ENCODE results near the gene ADCY2.

ADCY2 gene

DNA sequence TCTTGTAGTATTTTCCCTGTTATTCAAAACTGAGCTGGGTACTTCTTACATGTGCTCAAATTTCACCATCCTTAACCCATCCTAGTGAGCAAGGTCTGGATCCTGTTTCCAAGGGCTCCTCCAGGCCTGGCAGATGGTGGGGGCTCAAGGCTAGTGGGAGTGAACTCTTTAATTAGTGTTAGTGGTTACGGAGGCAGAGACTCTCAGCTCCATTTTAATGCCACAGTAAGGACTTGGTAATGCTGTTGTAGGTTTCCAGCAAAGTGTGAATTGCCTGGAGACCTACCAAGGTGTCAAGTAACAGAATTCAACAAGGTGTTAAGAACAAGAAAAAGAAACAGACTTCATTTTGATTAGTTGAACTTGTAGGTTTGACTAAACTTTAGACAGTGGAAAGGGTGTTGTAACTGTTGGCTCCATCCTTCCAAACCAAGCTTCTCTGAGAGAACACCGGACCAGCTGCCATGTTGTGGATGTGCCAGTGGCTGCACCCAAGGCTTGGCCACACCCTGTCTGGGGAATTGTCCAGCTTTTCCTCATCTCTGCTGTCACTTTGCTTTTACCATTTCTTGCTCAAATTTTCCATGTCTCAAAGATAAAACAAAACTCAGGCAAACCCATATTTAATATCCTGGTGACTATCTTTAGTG is 98.7 kb downstream of the ADCY2 start (continued):
- TF ChIP-seq ZNF433 (tag by site-specific recombination; IDR thresholded peaks at IDR 0.05; ENCODE audit: low read depth) (no peak), ZNF623 (tag by site-specific recombination; IDR thresholded peaks at IDR 0.05) (no peak), ZNF48 (tag by site-specific recombination; IDR thresholded peaks at IDR 0.05) (no peak), ZNF654 (tag by site-specific recombination; IDR thresholded peaks at IDR 0.05; ENCODE audit: low read depth) (no peak)

- CTCF ChIA-PET = no interaction called here
- H3K4me3 ChIP-seq (ENCODE audit: low read depth, low read length) = no peak overlapping the region
- no peak for TF ChIP-seq OVOL3 (tag by site-specific recombination; IDR thresholded peaks at IDR 0.05)
- TF ChIP-seq PRDM4 (tag by site-specific recombination; IDR thresholded peaks at IDR 0.05) = no peak
- TF ChIP-seq KLF9 (tag by site-specific recombination; IDR thresholded peaks at IDR 0.05; ENCODE audit: low read depth) = no peak
- TF ChIP-seq ZBTB21 (tag by site-specific recombination; IDR thresholded peaks at IDR 0.05) = no peak
- TF ChIP-seq ZNF391 (tag by site-specific recombination; IDR thresholded peaks at IDR 0.05; ENCODE audit: borderline replicate concordance, low read depth) = no peak
- no peak for TF ChIP-seq ZSCAN30 (tag by site-specific recombination; IDR thresholded peaks at IDR 0.05)
- no peak for TF ChIP-seq SETDB1 (IDR thresholded peaks at IDR 0.05; ENCODE audit: insufficient read length, low read length)
- no peak for TF ChIP-seq ZBTB7A (tag by site-specific recombination; IDR thresholded peaks at IDR 0.05; ENCODE audit: low read depth)
- no peak for TF ChIP-seq ZNF341 (tag by site-specific recombination; IDR thresholded peaks at IDR 0.05; ENCODE audit: low read depth)
- no peak for TF ChIP-seq ZBTB17 (tag by site-specific recombination; IDR thresholded peaks at IDR 0.05)
- no peak for TF ChIP-seq FEZF1 (tag by site-specific recombination; IDR thresholded peaks at IDR 0.05)
- TF ChIP-seq, protein P1, sequence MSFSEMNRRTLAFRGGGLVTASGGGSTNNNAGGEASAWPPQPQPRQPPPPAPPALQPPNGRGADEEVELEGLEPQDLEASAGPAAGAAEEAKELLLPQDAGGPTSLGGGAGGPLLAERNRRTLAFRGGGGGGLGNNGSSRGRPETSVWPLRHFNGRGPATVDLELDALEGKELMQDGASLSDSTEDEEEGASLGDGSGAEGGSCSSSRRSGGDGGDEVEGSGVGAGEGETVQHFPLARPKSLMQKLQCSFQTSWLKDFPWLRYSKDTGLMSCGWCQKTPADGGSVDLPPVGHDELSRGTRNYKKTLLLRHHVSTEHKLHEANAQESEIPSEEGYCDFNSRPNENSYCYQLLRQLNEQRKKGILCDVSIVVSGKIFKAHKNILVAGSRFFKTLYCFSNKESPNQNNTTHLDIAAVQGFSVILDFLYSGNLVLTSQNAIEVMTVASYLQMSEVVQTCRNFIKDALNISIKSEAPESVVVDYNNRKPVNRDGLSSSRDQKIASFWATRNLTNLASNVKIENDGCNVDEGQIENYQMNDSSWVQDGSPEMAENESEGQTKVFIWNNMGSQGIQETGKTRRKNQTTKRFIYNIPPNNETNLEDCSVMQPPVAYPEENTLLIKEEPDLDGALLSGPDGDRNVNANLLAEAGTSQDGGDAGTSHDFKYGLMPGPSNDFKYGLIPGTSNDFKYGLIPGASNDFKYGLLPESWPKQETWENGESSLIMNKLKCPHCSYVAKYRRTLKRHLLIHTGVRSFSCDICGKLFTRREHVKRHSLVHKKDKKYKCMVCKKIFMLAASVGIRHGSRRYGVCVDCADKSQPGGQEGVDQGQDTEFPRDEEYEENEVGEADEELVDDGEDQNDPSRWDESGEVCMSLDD (tag by site-specific recombination; IDR thresholded peaks at IDR 0.05) = no peak
- TF ChIP-seq ZNF560 (tag by site-specific recombination; IDR thresholded peaks at IDR 0.05; ENCODE audit: borderline replicate concordance) = no peak
- no peak for TF ChIP-seq ZNF433 (tag by site-specific recombination; IDR thresholded peaks at IDR 0.05; ENCODE audit: low read depth)
- no peaks in the 10 kb centered on the region for H3K9me3 ChIP-seq (ENCODE audit: control insufficient read depth, insufficient read depth, low read depth, low read length)
- H3K36me3 ChIP-seq (ENCODE audit: control insufficient read depth in 2 of 2, insufficient read depth in 1 of 2, low read length in 2 of 2) = no peaks in the 10 kb centered on the region
- POLR2A ChIA-PET = interaction anchor here (0.7 kb wide), 1 partner anchor 53 kb away, joined by 3 read pairs; no protein-coding TSS in a partner anchor
- no peaks in the 10 kb centered on the region for H3K4me1 ChIP-seq (ENCODE audit: control insufficient read depth, insufficient read depth, low read length)
- H3K27ac ChIP-seq (ENCODE audit: extremely low read depth, low read depth, low read length) = no peak overlapping the region
Observed at GRCh38 chr5:7495131-7495517, 99.2 kb downstream of the ADCY2 start.

DNA sequence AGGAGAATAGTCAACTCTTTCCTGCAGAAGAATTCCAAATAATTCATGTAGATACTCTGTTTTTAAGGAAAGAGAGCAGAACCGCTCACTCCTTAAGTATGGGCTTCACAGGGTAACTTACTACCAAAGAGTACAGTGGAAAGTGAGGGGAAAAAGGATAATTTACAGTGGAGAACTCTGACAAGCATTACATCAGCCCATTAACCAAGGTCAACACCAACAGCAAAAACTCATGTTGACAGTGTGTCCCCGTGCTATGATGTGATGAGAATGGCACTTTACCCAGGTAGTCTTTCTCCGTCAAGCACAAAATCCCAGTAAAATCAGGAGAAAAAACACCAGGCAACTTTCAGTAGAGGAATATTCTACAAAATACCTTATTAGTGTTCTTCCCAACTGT is 104.3 kb downstream of the ADCY2 start:
- no peak for TF ChIP-seq SCRT2 (tag by site-specific recombination; IDR thresholded peaks at IDR 0.05)
- TF ChIP-seq ZNF24 (tag by site-specific recombination; IDR thresholded peaks at IDR 0.05) = no peak
- H3K4me1 ChIP-seq (ENCODE audit: control insufficient read depth, insufficient read depth, low read length) = no peaks in the 10 kb centered on the region
- H3K27ac ChIP-seq (ENCODE audit: extremely low read depth, low read depth, low read length) = no peak overlapping the region
- H3K9me3 ChIP-seq (ENCODE audit: control insufficient read depth, insufficient read depth, low read depth, low read length) = no peaks in the 10 kb centered on the region
- no peaks in the 10 kb centered on the region for H3K36me3 ChIP-seq (ENCODE audit: control insufficient read depth in 2 of 2, insufficient read depth in 1 of 2, low read length in 2 of 2)
- ChIA-PET POLR2A (no interaction called here), CTCF (no interaction called here)
- no peak overlapping the region for H3K4me3 ChIP-seq (ENCODE audit: low read depth, low read length)

Measured in HEK293 (cell line).